Measurements from ENCODE around the gene WDR72.

GRCh38 chr15:53627279-53627678, 132.2 kb downstream of the WDR72 start:
- TF ChIP-seq CTCF (conservative IDR thresholded peaks at IDR 0.05; ENCODE audit: low read depth in 2 of 2) (no peak), EZH2phosphoT487 (IDR thresholded peaks at IDR 0.05; ENCODE audit: unreplicated experiment) (no peak), CREB1 (CRISPR knock-in tag; IDR thresholded peaks at IDR 0.05; ENCODE audit: low read depth) (no peak), EZH2 (IDR thresholded peaks at IDR 0.05; ENCODE audit: low read depth, unreplicated experiment) (no peak), ZNF114 (CRISPR knock-in tag; IDR thresholded peaks at IDR 0.05) (no peak)

All from GM23338 (cell line).